RWPE2 (cell line): ENCODE results near the gene EPB41L3.

ENCODE experiments used
- ATAC-seq: fragments of 200-7000 bp; cut with Tn5 transposase; 3 replicates; pipeline ENCODE4 v1.9.1; 2021; ENCODE audit warnings: low read depth
- DNase-seq: peaks from one replicate; pipeline ENCODE4 v3.0.0-alpha.2; 2020; ENCODE audit warnings: low spot score
- H3K27ac ChIP-seq: fragments of 450-650 bp; 2 replicates; pipeline ENCODE4 v1.5.1; 2017; ENCODE audit warnings: mild to moderate bottlenecking; ENCODE audit not compliant: poor library complexity, severe bottlenecking
- H3K27me3 ChIP-seq: fragments of 250-450 bp; sonication (Bioruptor Pico); 2 replicates; pipeline ENCODE4 v1.5.1; 2021; ENCODE audit warnings: mild to moderate bottlenecking, moderate library complexity; ENCODE audit not compliant: insufficient read depth, poor library complexity, severe bottlenecking
- H3K36me3 ChIP-seq: fragments of 250-450 bp; sonication (Bioruptor Pico); 2 replicates; pipeline ENCODE4 v1.5.1; 2020; ENCODE audit warnings: low read depth, mild to moderate bottlenecking, moderate library complexity
- H3K4me1 ChIP-seq: fragments of 250-450 bp; sonication (Bioruptor Pico); 2 replicates; pipeline ENCODE4 v1.5.1; 2021; ENCODE audit warnings: mild to moderate bottlenecking, moderate library complexity; ENCODE audit not compliant: insufficient read depth, poor library complexity, severe bottlenecking
- H3K4me3 ChIP-seq: fragments of 250-450 bp; sonication (Bioruptor Pico); 2 replicates; pipeline ENCODE4 v1.5.1; 2021; ENCODE audit warnings: mild to moderate bottlenecking, moderate library complexity; ENCODE audit not compliant: severe bottlenecking
- H3K9me3 ChIP-seq: fragments of 250-450 bp; sonication (Bioruptor Pico); 2 replicates; pipeline ENCODE4 v1.5.1; 2021; ENCODE audit warnings: mild to moderate bottlenecking, moderate library complexity; ENCODE audit not compliant: severe bottlenecking
- TF ChIP-seq, protein P1 (sequence below): fragments of 450-650 bp; IDR thresholded peaks from one replicate; pipeline ENCODE4 v1.5.1; 2017; ENCODE audit warnings: mild to moderate bottlenecking, moderate library complexity; ENCODE audit not compliant: poor library complexity, severe bottlenecking

The EPB41L3 gene

DNA sequence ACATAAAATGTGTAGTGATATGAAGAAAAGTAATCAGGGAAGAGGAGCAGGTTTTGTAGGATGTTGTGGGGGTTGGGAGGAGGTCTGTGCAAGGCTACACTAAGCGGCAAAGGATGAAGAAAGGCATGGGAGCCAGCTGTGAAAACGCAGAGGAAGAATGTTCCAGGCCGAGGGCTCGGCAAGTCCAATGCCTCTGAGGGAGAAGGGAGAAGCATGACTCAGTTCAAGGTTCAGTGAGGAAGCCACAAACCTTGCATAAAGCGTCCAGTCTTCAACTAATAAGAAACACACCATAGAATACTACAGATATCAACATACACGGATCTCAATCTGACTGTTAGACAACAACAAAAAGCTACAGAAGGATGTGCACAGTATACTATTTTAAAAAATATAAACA, 16.2 kb downstream of the EPB41L3 start:
- DNase-seq (no peak), ATAC-seq (no peak)
- H3K4me3 ChIP-seq, result no peak overlapping the region
- TF ChIP-seq, protein P1, sequence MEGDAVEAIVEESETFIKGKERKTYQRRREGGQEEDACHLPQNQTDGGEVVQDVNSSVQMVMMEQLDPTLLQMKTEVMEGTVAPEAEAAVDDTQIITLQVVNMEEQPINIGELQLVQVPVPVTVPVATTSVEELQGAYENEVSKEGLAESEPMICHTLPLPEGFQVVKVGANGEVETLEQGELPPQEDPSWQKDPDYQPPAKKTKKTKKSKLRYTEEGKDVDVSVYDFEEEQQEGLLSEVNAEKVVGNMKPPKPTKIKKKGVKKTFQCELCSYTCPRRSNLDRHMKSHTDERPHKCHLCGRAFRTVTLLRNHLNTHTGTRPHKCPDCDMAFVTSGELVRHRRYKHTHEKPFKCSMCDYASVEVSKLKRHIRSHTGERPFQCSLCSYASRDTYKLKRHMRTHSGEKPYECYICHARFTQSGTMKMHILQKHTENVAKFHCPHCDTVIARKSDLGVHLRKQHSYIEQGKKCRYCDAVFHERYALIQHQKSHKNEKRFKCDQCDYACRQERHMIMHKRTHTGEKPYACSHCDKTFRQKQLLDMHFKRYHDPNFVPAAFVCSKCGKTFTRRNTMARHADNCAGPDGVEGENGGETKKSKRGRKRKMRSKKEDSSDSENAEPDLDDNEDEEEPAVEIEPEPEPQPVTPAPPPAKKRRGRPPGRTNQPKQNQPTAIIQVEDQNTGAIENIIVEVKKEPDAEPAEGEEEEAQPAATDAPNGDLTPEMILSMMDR, result no peak
- no peaks in the 10 kb centered on the region for H3K9me3 ChIP-seq
- H3K4me1 ChIP-seq, result no peaks in the 10 kb centered on the region
- H3K27me3 ChIP-seq, result no peaks in the 10 kb centered on the region
- H3K27ac ChIP-seq, result no peak overlapping the region
- H3K36me3 ChIP-seq, result no peaks in the 10 kb centered on the region

DNA sequence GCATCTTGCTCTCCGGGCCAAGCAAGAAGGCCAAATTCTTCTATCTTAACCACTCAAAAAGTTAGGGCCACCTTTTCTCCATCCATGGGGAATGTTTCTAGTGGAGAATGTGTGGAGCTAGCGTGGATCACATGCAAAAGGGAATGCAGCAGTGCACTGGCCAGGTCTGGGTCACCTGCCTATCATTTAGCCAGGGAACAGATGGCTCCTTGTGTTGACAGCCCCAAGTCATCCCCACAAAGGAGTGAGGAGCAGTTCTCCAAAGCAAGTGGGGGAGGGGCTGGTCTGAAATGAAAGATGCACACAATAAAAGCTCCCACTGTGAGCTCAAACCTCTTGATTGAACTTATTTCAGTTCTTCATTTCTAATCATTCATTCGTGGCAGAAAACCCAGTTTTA, 19.1 kb downstream of the EPB41L3 start:
- H3K9me3 ChIP-seq, result no peaks in the 10 kb centered on the region
- H3K27me3 ChIP-seq, result no peaks in the 10 kb centered on the region
- H3K36me3 ChIP-seq, result no peaks in the 10 kb centered on the region
- H3K27ac ChIP-seq, result no peak overlapping the region
- ATAC-seq, result no peak
- no peaks in the 10 kb centered on the region for H3K4me1 ChIP-seq
- TF ChIP-seq, protein P1, result no peak
- DNase-seq, result no peak
- no peak overlapping the region for H3K4me3 ChIP-seq

DNA sequence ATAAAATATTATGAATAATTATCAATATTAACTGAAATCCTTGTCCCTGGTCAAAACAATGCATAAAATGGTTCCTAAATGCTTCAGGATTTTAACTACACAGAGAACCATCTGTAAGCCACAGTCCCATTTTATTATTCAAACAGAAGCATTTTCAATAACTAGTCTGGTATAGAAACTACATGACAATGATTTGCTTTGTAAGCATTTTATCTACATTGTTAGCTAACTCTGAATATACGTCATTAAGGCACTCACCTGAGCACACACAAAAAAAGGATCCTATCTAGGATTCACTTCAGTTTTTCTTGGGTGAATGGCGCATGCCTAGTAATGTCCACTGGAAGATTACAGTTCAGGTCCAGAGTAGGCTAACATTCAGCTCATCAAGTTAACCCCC, 22.8 kb downstream of the EPB41L3 start:
- Histone ChIP-seq H3K27ac (no peak overlapping the region), H3K36me3 (no peaks in the 10 kb centered on the region), H3K4me3 (no peak overlapping the region), H3K4me1 (no peaks in the 10 kb centered on the region), H3K27me3 (no peaks in the 10 kb centered on the region), H3K9me3 (no peaks in the 10 kb centered on the region)
- TF ChIP-seq, protein P1, result no peak
- DNase-seq (no peak), ATAC-seq (no peak)

DNA sequence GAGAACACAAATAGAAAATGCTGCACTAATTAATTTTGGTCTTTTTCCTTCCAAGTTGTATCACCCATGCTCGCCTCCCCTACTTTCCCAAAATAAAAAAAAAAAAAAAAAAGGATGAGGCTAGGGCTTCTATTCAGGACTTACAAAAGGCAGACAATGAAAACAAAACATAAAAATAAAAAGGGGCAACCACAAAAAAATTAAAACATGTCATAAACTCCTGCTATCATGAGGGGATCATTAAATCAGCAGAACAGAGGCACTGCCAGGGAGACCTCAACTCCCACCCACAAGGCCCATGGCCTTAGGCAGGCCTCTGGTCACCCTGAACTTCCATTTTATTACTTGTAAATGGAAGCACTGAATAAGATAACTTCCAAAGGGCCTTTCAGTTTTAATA, 23.3 kb downstream of the EPB41L3 start:
- DNase-seq (no peak), ATAC-seq (no peak)
- Histone ChIP-seq H3K27ac (no peak overlapping the region), H3K27me3 (peaks cover under 1% of the 10 kb centered on the region), H3K4me1 (no peaks in the 10 kb centered on the region), H3K4me3 (no peak overlapping the region), H3K36me3 (no peaks in the 10 kb centered on the region), H3K9me3 (no peaks in the 10 kb centered on the region)
- TF ChIP-seq, protein P1, result no peak

DNA sequence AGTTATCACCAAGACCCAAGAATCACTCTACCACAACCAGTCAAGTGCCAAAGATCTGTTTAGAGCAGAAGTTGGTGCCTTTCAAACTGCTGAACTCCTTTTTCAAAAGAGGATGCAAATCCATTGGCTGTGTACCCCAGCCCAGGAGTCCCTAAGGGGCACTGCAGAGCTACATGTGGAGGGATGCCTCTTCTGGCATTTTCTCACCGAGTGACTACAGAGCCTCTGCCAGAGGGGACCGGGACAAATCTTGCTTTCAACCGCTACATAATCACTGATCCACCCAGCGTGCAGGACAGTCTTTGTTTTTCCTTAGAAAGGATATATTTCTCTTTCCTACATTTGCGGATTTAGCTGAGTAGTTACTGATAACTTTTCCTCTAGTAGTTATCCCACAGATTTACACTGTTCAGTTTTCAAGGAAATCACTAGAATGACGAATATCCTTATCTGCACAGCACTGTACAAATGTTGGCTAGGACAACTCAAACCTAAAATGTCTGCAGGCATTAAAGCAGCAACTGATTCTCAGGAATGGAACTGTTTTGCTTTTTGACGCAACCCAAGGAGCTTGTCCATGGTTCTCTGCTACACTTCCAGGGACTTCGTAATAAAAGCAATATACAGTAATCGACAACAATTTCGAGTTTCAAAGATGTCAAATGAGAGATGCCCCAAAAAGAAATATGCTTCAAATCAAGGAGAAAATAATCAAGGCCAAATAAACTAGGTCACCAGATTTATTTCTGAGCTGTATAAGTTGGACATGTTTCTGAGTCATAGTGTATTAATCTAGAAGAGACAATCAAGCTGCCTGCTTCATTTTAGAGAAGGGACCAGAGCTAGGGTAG, 24.1 kb downstream of the EPB41L3 start:
- ATAC-seq (no peak), DNase-seq (no peak)
- H3K4me3 ChIP-seq, result no peak overlapping the region

More for the DNA sequence above, 24.1 kb downstream of the EPB41L3 start:
- TF ChIP-seq, protein P1, result no peak
- H3K9me3 ChIP-seq, result no peaks in the 10 kb centered on the region
- no peaks in the 10 kb centered on the region for H3K4me1 ChIP-seq
- H3K36me3 ChIP-seq, result no peaks in the 10 kb centered on the region
- H3K27ac ChIP-seq, result no peak overlapping the region
- H3K27me3 ChIP-seq, result peaks cover 4% of the 10 kb centered on the region
